H1 (cell line): ENCODE results near the gene PGAM4. TPM values are rescaled to one million over a fixed set of nuclear protein-coding genes. Genes with fewer than 3 reads are reported as not detected.

Experiments used
- CTCF ChIA-PET: fragments of 300-600 bp; sonication (Branson Sonifier 250); formaldehyde crosslinking; loops from one replicate; lab custom pipeline; 2021; ENCODE audit not compliant: partially characterized antibody; lab: Charles Lee
- POLR2A ChIA-PET: fragments of 300-600 bp; sonication (Branson Sonifier 250); formaldehyde crosslinking; loops from one replicate; lab custom pipeline; 2021; ENCODE audit warnings: inconsistent platforms; ENCODE audit not compliant: partially characterized antibody; lab: Charles Lee
- DNase-seq, 2 experiments: peaks; one replicate each; pipeline versions ENCODE4 v3.0.0 to v3.0.0-alpha.2; 2010 to 2022; ENCODE audit warnings: low spot score in 2 of 2, low read depth in 1 of 2, mixed read lengths in 1 of 2
- FAIRE-seq: peaks from 2 replicates; lab custom pipeline; 2011; peaks lifted over from hg19 to GRCh38; lab: Jason Lieb, UNC
- H2AFZ ChIP-seq: 2 replicates; pipeline ENCODE4 v1.8.1; 2012; ENCODE audit warnings: low read length, inconsistent platforms
- H2AK5ac ChIP-seq: 2 replicates; pipeline ENCODE4 v1.6.1; 2013; ENCODE audit warnings: low read depth, low read length
- H2BK120ac ChIP-seq: replicated peaks from 2 replicates; pipeline ENCODE3; 2013; ENCODE audit warnings: low read depth, low read length, inconsistent platforms
- H2BK12ac ChIP-seq: 2 replicates; pipeline ENCODE4 v1.6.1; 2013; ENCODE audit warnings: low read depth, low read length
- H2BK15ac ChIP-seq: 2 replicates; pipeline ENCODE4 v1.6.1; 2013; ENCODE audit warnings: low read length
- H2BK20ac ChIP-seq: 2 replicates; pipeline ENCODE4 v1.6.1; 2013; ENCODE audit warnings: low read length
- H2BK5ac ChIP-seq: 2 replicates; pipeline ENCODE4 v1.6.1; 2013; ENCODE audit warnings: low read depth, low read length
- H3K14ac ChIP-seq: 2 replicates; pipeline ENCODE4 v1.6.1; 2013; ENCODE audit warnings: inconsistent platforms; ENCODE audit not compliant: insufficient read length
- H3K18ac ChIP-seq: 2 replicates; pipeline ENCODE4 v1.6.1; 2013; ENCODE audit warnings: low read length; ENCODE audit errors: extremely low read depth
- H3K23ac ChIP-seq: 2 replicates; pipeline ENCODE4 v1.6.1; 2013; ENCODE audit warnings: inconsistent platforms; ENCODE audit not compliant: insufficient read length
- H3K23me2 ChIP-seq: 2 replicates; pipeline ENCODE4 v1.6.1; 2013; ENCODE audit warnings: low read depth, low read length
- H3K27ac ChIP-seq: 2 replicates; pipeline ENCODE4 v1.6.1; 2011; ENCODE audit warnings: low read depth, low read length, inconsistent platforms
- H3K27me3 ChIP-seq, 4 experiments: replicated peaks in 1 of 4; 1 replicate in 1 of 4; 2 replicates in 3 of 4; pipeline versions ENCODE4 v1.6.1 to v1.8.1; 2011 to 2013; ENCODE audit warnings: low read length in 3 of 4, mild to moderate bottlenecking in 3 of 4, inconsistent platforms in 2 of 4, mixed read lengths in 2 of 4, moderate library complexity in 1 of 4; ENCODE audit not compliant: control insufficient read depth in 3 of 4, insufficient read depth in 3 of 4; ENCODE audit errors: extremely low read depth in 1 of 4
- H3K36me3 ChIP-seq, 4 experiments: 2 replicates each; pipeline versions ENCODE4 v1.6.1 to v1.8.1; 2011 to 2013; ENCODE audit warnings: mild to moderate bottlenecking in 4 of 4, low read length in 3 of 4, moderate library complexity in 2 of 4, control low read depth in 1 of 4, inconsistent platforms in 1 of 4; ENCODE audit not compliant: insufficient read depth in 4 of 4, control insufficient read depth in 2 of 4
- H3K4ac ChIP-seq: replicated peaks from 2 replicates; pipeline ENCODE3; 2013; ENCODE audit warnings: low read length, low read depth, mixed read lengths, inconsistent platforms; ENCODE audit not compliant: insufficient read length
- H3K4me1 ChIP-seq, 4 experiments: replicated peaks in 1 of 4; 1 replicate in 1 of 4; 2 replicates in 3 of 4; pipeline versions ENCODE4 v1.6.1 to v1.8.1; 2011 to 2013; ENCODE audit warnings: low read length in 3 of 4, inconsistent platforms in 2 of 4, mixed read lengths in 1 of 4; ENCODE audit not compliant: insufficient read depth in 4 of 4, control insufficient read depth in 3 of 4
- H3K4me2 ChIP-seq, 2 experiments: 2 replicates each; pipeline versions ENCODE4 v1.6.1 to v1.8.1; 2011 to 2013; ENCODE audit warnings: low read depth in 2 of 2, low read length in 2 of 2, control low read depth in 1 of 2, inconsistent platforms in 1 of 2, mild to moderate bottlenecking in 1 of 2; ENCODE audit not compliant: insufficient read depth in 1 of 2
- H3K4me3 ChIP-seq, 4 experiments: fragments of 200-600, 300-600 bp in 1 of 4; sonication (generic), shearing (Covaris generic), sonication (Bioruptor Twin) in 1 of 4; 2 replicates each; pipeline versions ENCODE4 v1.5.1 to v1.8.1; 2011 to 2016; ENCODE audit warnings: low read length in 4 of 4, low read depth in 3 of 4, control low read depth in 2 of 4, inconsistent platforms in 2 of 4, mild to moderate bottlenecking in 2 of 4, mixed read lengths in 1 of 4, moderate library complexity in 1 of 4; ENCODE audit not compliant: insufficient read depth in 2 of 4; ENCODE audit errors: extremely low read depth in 1 of 4
- H3K56ac ChIP-seq: replicated peaks from 2 replicates; pipeline ENCODE3; 2013; ENCODE audit warnings: low read depth, mild to moderate bottlenecking, mixed read lengths, low read length, inconsistent platforms; ENCODE audit not compliant: insufficient read length
- H3K79me1 ChIP-seq: 2 replicates; pipeline ENCODE4 v1.6.1; 2013; ENCODE audit warnings: low read depth, low read length, control low read depth
- H3K79me2 ChIP-seq, 2 experiments: 2 replicates each; pipeline versions ENCODE4 v1.6.1 to v1.8.1; 2012 to 2013; ENCODE audit warnings: low read length in 2 of 2, mild to moderate bottlenecking in 2 of 2, inconsistent platforms in 1 of 2; ENCODE audit not compliant: insufficient read depth in 2 of 2, control insufficient read depth in 1 of 2
- H3K9ac ChIP-seq, 4 experiments: replicated peaks in 1 of 4; 1 replicate in 1 of 4; 2 replicates in 3 of 4; pipeline versions ENCODE4 v1.6.1 to v1.8.1; 2011 to 2013; ENCODE audit warnings: low read depth in 3 of 4, low read length in 3 of 4, control low read depth in 2 of 4, mild to moderate bottlenecking in 2 of 4, moderate library complexity in 2 of 4, inconsistent platforms in 1 of 4; ENCODE audit errors: extremely low read depth in 1 of 4
- H3K9me3 ChIP-seq, 2 experiments: 2 replicates each; pipeline versions ENCODE4 v1.6.1 to v1.8.1; 2012 to 2013; ENCODE audit warnings: mild to moderate bottlenecking in 2 of 2, moderate library complexity in 2 of 2, control low read depth in 1 of 2, inconsistent platforms in 1 of 2, low read depth in 1 of 2, low read length in 1 of 2, mixed read lengths in 1 of 2; ENCODE audit not compliant: insufficient read depth in 2 of 2
- H4K20me1 ChIP-seq, 2 experiments: replicated peaks in 1 of 2; 2 replicates each; pipeline versions ENCODE3 to v1.8.1; 2011 to 2013; ENCODE audit warnings: inconsistent platforms in 2 of 2, low read length in 2 of 2, mild to moderate bottlenecking in 1 of 2; ENCODE audit not compliant: insufficient read depth in 2 of 2, control insufficient read depth in 1 of 2
- H4K5ac ChIP-seq: 2 replicates; pipeline ENCODE4 v1.6.1; 2013; ENCODE audit warnings: low read length, low read depth, mixed read lengths, inconsistent platforms; ENCODE audit not compliant: insufficient read length
- H4K8ac ChIP-seq: 2 replicates; pipeline ENCODE4 v1.8.0; 2013; ENCODE audit warnings: mild to moderate bottlenecking, moderate library complexity, low read length, inconsistent platforms; ENCODE audit not compliant: insufficient read depth; ENCODE audit errors: extremely low read depth
- H4K91ac ChIP-seq: replicated peaks from 2 replicates; pipeline ENCODE3; 2013; ENCODE audit warnings: low read length, mixed read lengths, inconsistent platforms; ENCODE audit not compliant: insufficient read length
- BCL11A ChIP-seq, 2 experiments: IDR thresholded peaks; one replicate each; pipeline ENCODE4 v1.6.1; 2011; ENCODE audit warnings: low read depth in 2 of 2, low read length in 2 of 2, mild to moderate bottlenecking in 2 of 2
- BRCA1 ChIP-seq: IDR thresholded peaks from 2 replicates; pipeline ENCODE4 v1.6.1; 2012; ENCODE audit warnings: low read depth, low read length, improper control_type of control experiment
- CBX8 ChIP-seq: fragments of 300-800, 300-1000 bp; sonication (generic); IDR thresholded peaks from 2 replicates; pipeline ENCODE4 v1.7.1; 2016; ENCODE audit warnings: low read depth, low read length, borderline replicate concordance
- CHD1 ChIP-seq: IDR thresholded peaks from 2 replicates; pipeline ENCODE4 v1.6.1; 2012; ENCODE audit warnings: low read depth, low read length, improper control_type of control experiment
- HDAC2 ChIP-seq, 2 experiments: fragments of 300-600 bp in 1 of 2; sonication (generic) in 1 of 2; IDR thresholded peaks; 2 replicates each; pipeline ENCODE4 v1.6.1; 2011 to 2012; ENCODE audit warnings: low read depth in 2 of 2, low read length in 2 of 2, mild to moderate bottlenecking in 2 of 2, moderate library complexity in 2 of 2, borderline replicate concordance in 1 of 2, inconsistent platforms in 1 of 2
- JUN ChIP-seq: IDR thresholded peaks from 2 replicates; pipeline ENCODE4 v1.6.1; 2011; ENCODE audit warnings: low read depth, mild to moderate bottlenecking, improper control_type of control experiment, low read length
- KDM5A ChIP-seq: fragments of 200-600 bp; IDR thresholded peaks from 2 replicates; pipeline ENCODE4 v1.7.1; 2012; ENCODE audit warnings: mild to moderate bottlenecking, low read length, inconsistent platforms, mixed read lengths
- POLR2AphosphoS5 ChIP-seq: IDR thresholded peaks from 2 replicates; pipeline ENCODE4 v1.6.1; 2011; ENCODE audit warnings: low read depth, low read length
- POU5F1 ChIP-seq: IDR thresholded peaks from 2 replicates; pipeline ENCODE4 v1.6.1; 2011; ENCODE audit warnings: low read depth, mild to moderate bottlenecking, low read length, moderate library complexity
- RNF2 ChIP-seq: fragments of 200-900, 300-1000 bp; sonication (generic); IDR thresholded peaks from 2 replicates; pipeline ENCODE4 v1.7.1; 2016; ENCODE audit warnings: borderline replicate concordance, low read depth, mild to moderate bottlenecking, antibody characterized with exemption, low read length; ENCODE audit not compliant: poor library complexity, severe bottlenecking; ENCODE audit errors: missing control alignments
- SIN3A ChIP-seq, 2 experiments: IDR thresholded peaks in 1 of 2; conservative IDR thresholded peaks in 1 of 2; 2 replicates each; pipeline ENCODE4 v1.6.1; 2011 to 2012; ENCODE audit warnings: low read length in 2 of 2, improper control_type of control experiment in 1 of 2, low read depth in 1 of 2, mild to moderate bottlenecking in 1 of 2
- TEAD4 ChIP-seq: IDR thresholded peaks from 2 replicates; pipeline ENCODE4 v1.6.1; 2012; ENCODE audit warnings: low read depth, low read length, inconsistent platforms, mixed read lengths
- WGBS, 2 experiments: shearing (Covaris generic) in 1 of 2; methylation state at CpG; one replicate each; pipeline versions ENCODE4 v1.1.6 to v1.1.7; 2013 to 2015; ENCODE audit warnings: low lambda C conversion rate in 2 of 2, mixed read lengths in 2 of 2, inconsistent platforms in 1 of 2, low coverage in 1 of 2, missing lambda C conversion rate in 1 of 2; ENCODE audit not compliant: insufficient replicate concordance in 2 of 2, insufficient coverage in 1 of 2, insufficient read length in 1 of 2; ENCODE audit errors: extremely low coverage in 1 of 2, missing lambda C conversion rate in 1 of 2; 5-methylcytosine and 5-hydroxymethylcytosine counted together
- polyA plus RNA-seq, 7 experiments: library from polyadenylated mRNA; depleted of rRNA in 3 of 7; stranded (reverse) in 5 of 7; unstranded in 2 of 7; fragments of >200 nt in 5 of 7; fragments of 200-250 nt in 2 of 7; gene quantifications; 1 replicate in 5 of 7; 2 replicates in 1 of 7; 4 replicates in 1 of 7; pipeline versions ENCODE4 v1.2.1 to v1.2.3, GENCODE V29; 2011 to 2013; ENCODE audit warnings: missing spikeins in 2 of 7, mixed read lengths in 2 of 7
- total RNA-seq: library from RNA; stranded (reverse); fragmentation: NEBNext Ultra II Directional; extraction: Animal tissue kit (Norgen Biotek cat#: 25700); gene quantifications from 2 replicates; pipeline ENCODE4 v1.2.1, GENCODE V29; 2021
- TF ChIP-seq, protein P1 (sequence below): IDR thresholded peaks from 2 replicates; pipeline ENCODE4 v1.6.1; 2012; ENCODE audit warnings: low read length, inconsistent platforms

The PGAM4 gene
- total and polyA plus RNA-seq, 2 of the 8 experiments (the other 6 are each of a cell fraction or from before 2014, with no cell fraction given) = 0.54 to 0.56 TPM

DNA sequence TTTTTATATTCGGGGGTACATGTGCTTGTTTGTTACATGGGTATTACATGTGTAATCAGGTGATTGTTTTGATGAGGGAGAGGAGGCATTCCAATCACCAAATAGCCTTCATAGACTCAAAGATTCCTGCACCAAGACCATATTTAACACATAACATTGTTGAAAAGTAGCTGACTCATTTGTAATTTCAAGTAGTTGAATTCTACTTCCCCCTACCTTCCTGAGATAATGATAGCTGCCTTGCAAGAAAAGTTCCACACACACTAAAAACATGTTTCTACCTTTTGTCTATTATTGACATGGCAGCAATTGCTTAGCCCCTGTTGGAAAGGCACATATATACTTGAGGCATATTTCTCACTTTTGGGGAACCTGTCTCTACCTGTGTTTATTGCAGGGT is 16.1 kb downstream of the PGAM4 start:
- Histone ChIP-seq H2BK120ac (no peak overlapping the region), H3K4ac (no peak overlapping the region), H2BK15ac (no peak overlapping the region), H3K4me3 (no peak overlapping the region), H3K18ac (no peak overlapping the region), H3K9me3 (no peaks in the 10 kb centered on the region), H3K23me2 (no peaks in the 10 kb centered on the region), H3K27ac (no peak overlapping the region), H3K27me3 (no peaks in the 10 kb centered on the region), H4K5ac (no peak overlapping the region), H3K4me1 (no peaks in the 10 kb centered on the region), H4K91ac (no peak overlapping the region), H2BK20ac (no peak overlapping the region), H3K56ac (no peak overlapping the region), H3K23ac (no peak overlapping the region), H4K8ac (no peak overlapping the region), H2BK12ac (no peak overlapping the region), H2AFZ (no peak overlapping the region), H3K4me2 (no peak overlapping the region), H3K36me3 (no peaks in the 10 kb centered on the region), H3K9ac (no peak overlapping the region), H3K79me2 (no peaks in the 10 kb centered on the region), H2BK5ac (no peak overlapping the region), H3K14ac (no peak overlapping the region), H2AK5ac (no peak overlapping the region), H4K20me1 (no peaks in the 10 kb centered on the region), H3K79me1 (no peaks in the 10 kb centered on the region)
- POLR2A ChIA-PET = no interaction called here
- FAIRE-seq (no peak), DNase-seq (no peak)
- CTCF ChIA-PET = no interaction called here
- WGBS, 2 experiments = 92% methylated on average over 1 of the region's 1 CpG; no CpG with 5 or more reads in 1 of the 2 experiments
- TF ChIP-seq SIN3A (conservative IDR thresholded peaks at IDR 0.05 in 1 of 2, IDR thresholded peaks at IDR 0.05 in 1 of 2; ENCODE audit: low read depth in 1 of 2, low read length in 2 of 2) (no peak), HDAC2 (IDR thresholded peaks at IDR 0.05; ENCODE audit: borderline replicate concordance in 1 of 2, low read depth in 2 of 2, low read length in 2 of 2) (no peak), TEAD4 (no peak), JUN (no peak), POLR2AphosphoS5 (no peak), KDM5A (no peak), CBX8 (no peak), RNF2 (no peak), BCL11A (IDR thresholded peaks at IDR 0.05; ENCODE audit: low read depth in 2 of 2, low read length in 2 of 2) (no peak), CHD1 (no peak), BRCA1 (no peak), POU5F1 (no peak)
- TF ChIP-seq, protein P1, sequence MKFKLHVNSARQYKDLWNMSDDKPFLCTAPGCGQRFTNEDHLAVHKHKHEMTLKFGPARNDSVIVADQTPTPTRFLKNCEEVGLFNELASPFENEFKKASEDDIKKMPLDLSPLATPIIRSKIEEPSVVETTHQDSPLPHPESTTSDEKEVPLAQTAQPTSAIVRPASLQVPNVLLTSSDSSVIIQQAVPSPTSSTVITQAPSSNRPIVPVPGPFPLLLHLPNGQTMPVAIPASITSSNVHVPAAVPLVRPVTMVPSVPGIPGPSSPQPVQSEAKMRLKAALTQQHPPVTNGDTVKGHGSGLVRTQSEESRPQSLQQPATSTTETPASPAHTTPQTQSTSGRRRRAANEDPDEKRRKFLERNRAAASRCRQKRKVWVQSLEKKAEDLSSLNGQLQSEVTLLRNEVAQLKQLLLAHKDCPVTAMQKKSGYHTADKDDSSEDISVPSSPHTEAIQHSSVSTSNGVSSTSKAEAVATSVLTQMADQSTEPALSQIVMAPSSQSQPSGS = no peak
